Uterus (tissue), 2 donors: ENCODE results near the gene PACSIN2.

Experiments used
- POLR2A ChIP-seq, 2 donors: fragments of 450-650 bp; IDR thresholded peaks; one replicate each; pipeline ENCODE4 v1.6.1; 2016; ENCODE audit warnings: antibody characterized with exemption in 2 of 2, mild to moderate bottlenecking in 1 of 2, moderate library complexity in 1 of 2
- TF ChIP-seq, protein P1 (sequence below), 4 experiments: fragments of 200-600 bp in 2 of 4; fragments of 450-650 bp in 2 of 4; sonication (generic) in 2 of 4; IDR thresholded peaks; one replicate each; pipeline ENCODE4 v1.5.1; 2016 to 2019; ENCODE audit warnings: antibody characterized with exemption in 4 of 4, mild to moderate bottlenecking in 2 of 4, moderate library complexity in 1 of 4

DNA sequence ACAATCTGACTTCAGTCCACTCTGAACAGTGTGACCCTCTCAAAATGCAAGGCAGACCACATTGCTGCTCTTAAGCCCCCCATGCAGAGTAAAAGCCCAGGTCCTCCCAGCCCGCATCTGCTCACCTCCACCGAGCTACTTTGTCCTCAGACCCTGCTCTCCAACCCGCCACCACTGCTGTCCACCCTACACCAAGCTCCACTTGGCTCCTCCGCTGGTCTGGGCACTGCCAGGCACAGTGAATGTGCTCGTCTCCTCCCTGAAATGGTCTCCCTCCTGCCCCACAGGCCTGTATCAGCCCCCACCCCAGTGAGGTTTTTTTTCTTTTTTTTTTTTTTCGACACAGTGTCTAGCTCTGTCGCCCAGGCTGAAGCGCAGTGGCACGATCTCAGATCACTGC is 90.5 kb downstream of the PACSIN2 start:
- TF ChIP-seq, protein P1, sequence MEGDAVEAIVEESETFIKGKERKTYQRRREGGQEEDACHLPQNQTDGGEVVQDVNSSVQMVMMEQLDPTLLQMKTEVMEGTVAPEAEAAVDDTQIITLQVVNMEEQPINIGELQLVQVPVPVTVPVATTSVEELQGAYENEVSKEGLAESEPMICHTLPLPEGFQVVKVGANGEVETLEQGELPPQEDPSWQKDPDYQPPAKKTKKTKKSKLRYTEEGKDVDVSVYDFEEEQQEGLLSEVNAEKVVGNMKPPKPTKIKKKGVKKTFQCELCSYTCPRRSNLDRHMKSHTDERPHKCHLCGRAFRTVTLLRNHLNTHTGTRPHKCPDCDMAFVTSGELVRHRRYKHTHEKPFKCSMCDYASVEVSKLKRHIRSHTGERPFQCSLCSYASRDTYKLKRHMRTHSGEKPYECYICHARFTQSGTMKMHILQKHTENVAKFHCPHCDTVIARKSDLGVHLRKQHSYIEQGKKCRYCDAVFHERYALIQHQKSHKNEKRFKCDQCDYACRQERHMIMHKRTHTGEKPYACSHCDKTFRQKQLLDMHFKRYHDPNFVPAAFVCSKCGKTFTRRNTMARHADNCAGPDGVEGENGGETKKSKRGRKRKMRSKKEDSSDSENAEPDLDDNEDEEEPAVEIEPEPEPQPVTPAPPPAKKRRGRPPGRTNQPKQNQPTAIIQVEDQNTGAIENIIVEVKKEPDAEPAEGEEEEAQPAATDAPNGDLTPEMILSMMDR (IDR thresholded peaks at IDR 0.05), result no peak
- TF ChIP-seq POLR2A (IDR thresholded peaks at IDR 0.05), result no peak
